ENCODE results near the gene DLG2.

DLG2 gene

DNA sequence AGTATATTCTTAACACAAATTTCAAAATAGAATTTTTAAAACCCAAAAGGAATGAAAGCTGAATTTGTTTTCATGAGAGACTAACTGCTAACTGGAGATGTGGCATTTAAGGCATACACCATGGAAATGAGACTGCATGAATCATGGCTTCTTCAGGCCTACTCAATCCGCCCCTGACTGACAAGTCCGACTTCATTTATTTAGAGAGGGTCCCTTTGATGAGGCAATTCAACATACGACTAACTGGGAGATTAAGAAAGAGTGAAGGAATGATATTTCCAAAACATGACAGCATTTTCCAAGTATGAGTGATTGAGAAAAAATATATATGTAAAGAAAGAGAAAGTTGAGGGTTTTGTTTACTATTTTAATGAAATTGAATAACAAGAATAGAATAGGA lies 720.1 kb downstream of the DLG2 start:
- H3K27ac Mint-ChIP-seq = no peak overlapping the region
- no peaks in the 10 kb centered on the region for H3K27me3 Mint-ChIP-seq (ENCODE audit: low read depth)

DNA sequence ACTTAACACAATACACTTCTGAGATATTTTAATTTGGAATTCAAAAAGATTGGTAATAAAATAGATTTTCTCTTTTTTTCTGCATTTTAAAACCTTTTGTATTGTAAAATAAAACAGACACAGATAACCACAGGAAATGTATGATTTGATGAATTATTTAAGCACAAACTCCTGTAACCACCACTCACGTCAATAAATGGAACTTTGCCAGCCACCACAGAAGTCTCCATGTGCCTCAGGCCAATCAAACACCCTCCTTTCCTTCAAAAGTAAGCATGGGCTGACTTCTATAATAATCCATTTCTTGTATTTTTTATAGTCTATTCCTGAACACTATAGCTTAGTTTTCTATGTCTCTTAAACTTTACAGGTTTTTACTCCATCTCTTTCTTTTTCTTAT lies 721.7 kb downstream of the DLG2 start:
- Mint-ChIP-seq H3K9me3 (no peaks in the 10 kb centered on the region), H3K27ac (no peak overlapping the region), H3K4me1 (no peaks in the 10 kb centered on the region), H3K36me3 (ENCODE audit: low read depth) (no peaks in the 10 kb centered on the region), H3K4me3 (no peak overlapping the region), H3K27me3 (ENCODE audit: low read depth) (no peaks in the 10 kb centered on the region)
- TF ChIP-seq, protein P1, sequence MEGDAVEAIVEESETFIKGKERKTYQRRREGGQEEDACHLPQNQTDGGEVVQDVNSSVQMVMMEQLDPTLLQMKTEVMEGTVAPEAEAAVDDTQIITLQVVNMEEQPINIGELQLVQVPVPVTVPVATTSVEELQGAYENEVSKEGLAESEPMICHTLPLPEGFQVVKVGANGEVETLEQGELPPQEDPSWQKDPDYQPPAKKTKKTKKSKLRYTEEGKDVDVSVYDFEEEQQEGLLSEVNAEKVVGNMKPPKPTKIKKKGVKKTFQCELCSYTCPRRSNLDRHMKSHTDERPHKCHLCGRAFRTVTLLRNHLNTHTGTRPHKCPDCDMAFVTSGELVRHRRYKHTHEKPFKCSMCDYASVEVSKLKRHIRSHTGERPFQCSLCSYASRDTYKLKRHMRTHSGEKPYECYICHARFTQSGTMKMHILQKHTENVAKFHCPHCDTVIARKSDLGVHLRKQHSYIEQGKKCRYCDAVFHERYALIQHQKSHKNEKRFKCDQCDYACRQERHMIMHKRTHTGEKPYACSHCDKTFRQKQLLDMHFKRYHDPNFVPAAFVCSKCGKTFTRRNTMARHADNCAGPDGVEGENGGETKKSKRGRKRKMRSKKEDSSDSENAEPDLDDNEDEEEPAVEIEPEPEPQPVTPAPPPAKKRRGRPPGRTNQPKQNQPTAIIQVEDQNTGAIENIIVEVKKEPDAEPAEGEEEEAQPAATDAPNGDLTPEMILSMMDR (IDR thresholded peaks at IDR 0.05; ENCODE audit: unreplicated experiment in 3 of 3) = no peak

More for the DNA sequence above, 720.1 kb downstream of the DLG2 start:
- Mint-ChIP-seq H3K4me1 (no peaks in the 10 kb centered on the region), H3K9me3 (no peaks in the 10 kb centered on the region), H3K36me3 (ENCODE audit: low read depth) (no peaks in the 10 kb centered on the region), H3K4me3 (no peak overlapping the region)
- TF ChIP-seq, protein P1 (IDR thresholded peaks at IDR 0.05; ENCODE audit: unreplicated experiment in 3 of 3) = no peak

DNA sequence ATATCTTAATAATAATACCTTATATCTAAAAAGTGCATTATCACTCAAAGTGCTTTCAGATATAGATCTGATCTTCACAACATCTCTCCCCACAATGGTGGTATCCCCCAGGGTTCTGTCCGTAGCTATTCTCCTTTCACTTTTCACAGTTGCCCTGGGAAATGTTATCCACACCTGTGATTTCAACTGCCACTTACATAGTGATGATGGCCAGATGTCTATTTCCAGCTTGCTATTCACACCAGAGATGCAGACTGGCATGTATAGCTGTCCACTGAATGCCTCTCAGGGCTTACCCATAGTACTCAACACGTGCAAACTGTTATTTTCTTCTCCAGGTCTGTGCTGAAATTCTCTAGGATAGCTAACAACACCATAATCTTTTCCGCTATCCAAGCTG lies 724.7 kb downstream of the DLG2 start:
- no peaks in the 10 kb centered on the region for H3K9me3 Mint-ChIP-seq
- no peak overlapping the region for H3K27ac Mint-ChIP-seq
- TF ChIP-seq, protein P1 (IDR thresholded peaks at IDR 0.05; ENCODE audit: unreplicated experiment in 3 of 3) = no peak
- no peaks in the 10 kb centered on the region for H3K4me1 Mint-ChIP-seq
- no peak overlapping the region for H3K4me3 Mint-ChIP-seq
- H3K27me3 Mint-ChIP-seq (ENCODE audit: low read depth) = no peaks in the 10 kb centered on the region
- H3K36me3 Mint-ChIP-seq (ENCODE audit: low read depth) = no peaks in the 10 kb centered on the region

DNA sequence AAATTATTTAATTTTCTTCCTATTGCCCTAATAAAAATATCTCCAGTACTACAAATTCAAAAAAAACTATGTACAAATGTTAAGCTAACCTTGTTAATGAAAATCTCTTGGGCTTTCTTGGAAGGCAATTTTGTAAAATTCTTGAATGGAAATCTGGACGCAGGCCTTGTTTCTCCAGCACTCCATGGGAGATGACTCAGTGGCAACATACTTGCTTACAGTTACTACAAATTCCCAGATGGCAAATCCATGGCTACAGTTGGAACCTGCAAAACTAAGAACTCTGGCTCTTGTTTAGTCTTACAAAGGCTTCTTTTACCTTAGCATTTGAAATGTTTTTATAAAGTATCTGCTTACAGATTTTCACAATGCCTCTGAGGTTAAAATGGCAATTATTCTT lies 725.2 kb downstream of the DLG2 start:
- Mint-ChIP-seq H3K4me3 (no peak overlapping the region), H3K9me3 (no peaks in the 10 kb centered on the region), H3K36me3 (ENCODE audit: low read depth) (no peaks in the 10 kb centered on the region), H3K4me1 (no peaks in the 10 kb centered on the region), H3K27ac (no peak overlapping the region), H3K27me3 (ENCODE audit: low read depth) (no peaks in the 10 kb centered on the region)
- TF ChIP-seq, protein P1 (IDR thresholded peaks at IDR 0.05; ENCODE audit: unreplicated experiment in 3 of 3) = no peak

DNA sequence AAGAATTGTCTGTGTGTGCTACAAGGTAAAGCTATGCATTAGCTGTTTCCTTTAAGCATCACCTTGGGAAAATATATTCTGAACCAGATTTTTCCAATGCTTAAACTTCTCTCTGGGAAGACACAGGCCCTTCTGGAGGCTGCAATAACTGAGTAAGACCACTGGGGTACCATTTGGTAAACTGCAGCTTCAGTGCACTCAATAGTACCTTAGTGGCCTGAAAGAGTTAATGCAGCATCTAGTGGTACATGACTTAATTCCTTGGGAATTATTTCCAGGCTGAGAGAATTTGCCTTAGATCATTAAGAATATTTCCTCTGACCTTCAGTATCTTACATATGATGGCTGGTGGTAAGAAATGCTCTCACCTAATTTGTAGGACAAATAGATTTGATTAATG lies 727.4 kb downstream of the DLG2 start:
- Mint-ChIP-seq H3K27me3 (ENCODE audit: low read depth) (no peaks in the 10 kb centered on the region), H3K4me1 (no peaks in the 10 kb centered on the region), H3K27ac (no peak overlapping the region), H3K4me3 (no peak overlapping the region), H3K9me3 (no peaks in the 10 kb centered on the region), H3K36me3 (ENCODE audit: low read depth) (no peaks in the 10 kb centered on the region)
- TF ChIP-seq, protein P1 (IDR thresholded peaks at IDR 0.05; ENCODE audit: unreplicated experiment in 3 of 3) = peak; percentile 11 to 22 (median 15)

DNA sequence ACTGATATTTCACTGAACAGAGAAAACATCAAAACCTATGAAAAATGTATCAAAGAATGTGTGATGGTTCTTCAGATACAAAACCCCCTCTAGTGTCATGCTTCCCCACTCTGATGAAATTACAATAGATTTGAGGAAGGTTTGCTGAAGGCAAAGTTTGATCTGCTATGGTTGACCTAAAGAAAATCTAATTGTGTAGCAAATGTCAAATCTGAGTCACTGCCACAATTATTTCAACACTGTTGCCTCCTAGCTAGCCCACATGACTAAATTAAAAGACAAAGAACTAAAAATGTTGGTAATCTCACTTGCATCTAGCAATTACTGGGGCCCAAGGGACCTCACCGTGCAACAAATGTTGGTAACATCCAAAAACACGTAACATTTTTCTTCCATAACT lies 728.0 kb downstream of the DLG2 start:
- no peaks in the 10 kb centered on the region for H3K36me3 Mint-ChIP-seq (ENCODE audit: low read depth)
- TF ChIP-seq, protein P1 (IDR thresholded peaks at IDR 0.05; ENCODE audit: unreplicated experiment in 3 of 3) = no peak
- no peaks in the 10 kb centered on the region for H3K4me1 Mint-ChIP-seq
- H3K27ac Mint-ChIP-seq = no peak overlapping the region
- no peak overlapping the region for H3K4me3 Mint-ChIP-seq
- no peaks in the 10 kb centered on the region for H3K27me3 Mint-ChIP-seq (ENCODE audit: low read depth)
- H3K9me3 Mint-ChIP-seq = no peaks in the 10 kb centered on the region

All from nephron (organoid).